NB4 (cell line): ENCODE measurements around the gene KDM4C.

Experiments used
- POLR2A ChIP-seq: IDR thresholded peaks from 2 replicates; pipeline ENCODE4 v1.6.1; 2011; ENCODE audit warnings: mild to moderate bottlenecking; ENCODE audit not compliant: insufficient read length; ENCODE audit errors: extremely low read depth
- TF ChIP-seq, protein P1 (sequence below): IDR thresholded peaks from one replicate; pipeline ENCODE4 v1.5.1; 2012; ENCODE audit warnings: low read depth, low read length

- TF ChIP-seq, protein P1, sequence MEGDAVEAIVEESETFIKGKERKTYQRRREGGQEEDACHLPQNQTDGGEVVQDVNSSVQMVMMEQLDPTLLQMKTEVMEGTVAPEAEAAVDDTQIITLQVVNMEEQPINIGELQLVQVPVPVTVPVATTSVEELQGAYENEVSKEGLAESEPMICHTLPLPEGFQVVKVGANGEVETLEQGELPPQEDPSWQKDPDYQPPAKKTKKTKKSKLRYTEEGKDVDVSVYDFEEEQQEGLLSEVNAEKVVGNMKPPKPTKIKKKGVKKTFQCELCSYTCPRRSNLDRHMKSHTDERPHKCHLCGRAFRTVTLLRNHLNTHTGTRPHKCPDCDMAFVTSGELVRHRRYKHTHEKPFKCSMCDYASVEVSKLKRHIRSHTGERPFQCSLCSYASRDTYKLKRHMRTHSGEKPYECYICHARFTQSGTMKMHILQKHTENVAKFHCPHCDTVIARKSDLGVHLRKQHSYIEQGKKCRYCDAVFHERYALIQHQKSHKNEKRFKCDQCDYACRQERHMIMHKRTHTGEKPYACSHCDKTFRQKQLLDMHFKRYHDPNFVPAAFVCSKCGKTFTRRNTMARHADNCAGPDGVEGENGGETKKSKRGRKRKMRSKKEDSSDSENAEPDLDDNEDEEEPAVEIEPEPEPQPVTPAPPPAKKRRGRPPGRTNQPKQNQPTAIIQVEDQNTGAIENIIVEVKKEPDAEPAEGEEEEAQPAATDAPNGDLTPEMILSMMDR, result no peak
- no peak for TF ChIP-seq POLR2A
Measured at GRCh38 chr9:6761306-6761705, 3.5 kb downstream of the KDM4C start.
